GM18861 (cell line): ENCODE data around the gene EEF1AKMT1.
"Not testable (repeated sequence)": the region's sequence is repeated elsewhere in the genome, so short reads cannot be mapped to it uniquely, and the experiment has no call there.

Source experiments
- ATAC-seq: cut with Tn5 transposase; IDR thresholded peaks from one replicate; pipeline ENCODE4 v1.9.1; 2021; ENCODE audit not compliant: unreplicated experiment

The EEF1AKMT1 gene

DNA sequence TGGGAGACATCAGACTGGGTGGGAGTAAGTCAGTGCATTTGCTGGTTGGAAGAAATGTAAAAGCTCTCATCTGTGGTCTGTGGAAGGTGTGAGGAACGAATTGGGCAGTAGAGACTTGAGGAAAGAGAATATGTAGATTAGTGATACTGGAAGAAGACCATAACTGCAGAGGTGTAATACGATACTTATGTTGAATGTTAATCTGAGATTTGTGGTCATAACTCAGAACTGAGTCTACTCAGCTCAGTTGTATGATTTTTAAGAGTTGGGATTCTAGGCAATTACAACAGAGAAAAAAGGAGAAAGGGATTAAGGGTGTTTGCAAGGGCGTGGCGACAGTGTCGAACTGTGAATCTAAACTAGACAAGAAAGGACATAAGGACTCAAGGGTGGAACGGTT is 73.5 kb downstream of the EEF1AKMT1 start:
- ATAC-seq = no peak

DNA sequence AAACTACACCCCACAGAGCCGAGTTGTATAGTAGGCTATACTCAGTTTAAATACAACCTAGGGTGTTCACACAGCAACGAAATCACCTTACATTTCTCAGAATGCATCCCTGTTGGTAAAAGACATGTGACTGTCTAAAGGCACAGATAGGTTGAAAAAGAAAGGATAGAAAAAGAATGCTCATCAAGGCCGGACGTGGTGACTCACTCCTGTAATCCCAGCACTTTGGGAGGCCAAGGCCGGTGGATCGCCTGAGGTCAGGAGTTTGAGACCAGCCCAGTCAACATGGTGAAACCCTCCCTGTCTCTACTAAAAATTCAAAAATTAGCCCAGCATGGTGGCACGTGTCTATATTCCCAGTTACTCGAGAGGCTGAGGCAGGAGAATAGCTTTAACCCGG is 74.0 kb downstream of the EEF1AKMT1 start:
- ATAC-seq = no peak

GRCh38 chr13:20696073-20696472 is 77.7 kb downstream of the EEF1AKMT1 start:
- no peak for ATAC-seq

DNA sequence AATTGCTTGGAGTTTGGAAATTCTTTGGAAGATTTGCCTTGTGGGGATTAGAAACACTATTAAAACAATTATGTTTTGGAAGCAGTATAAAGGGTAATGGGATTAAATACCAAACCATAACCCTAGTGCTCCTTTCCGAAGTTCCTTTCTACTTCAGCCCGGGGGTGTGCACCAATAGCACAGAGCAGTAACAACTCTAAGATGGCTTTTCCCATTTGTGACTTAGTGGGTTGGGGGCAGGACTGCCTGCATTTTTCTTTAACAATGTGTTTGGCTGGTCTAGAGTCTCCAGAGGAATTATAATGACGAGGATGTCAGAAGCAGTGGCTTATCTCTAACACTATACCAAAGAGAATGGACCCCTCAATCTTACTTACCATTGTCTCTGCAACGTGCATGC is 82.1 kb downstream of the EEF1AKMT1 start:
- ATAC-seq = no peak

DNA sequence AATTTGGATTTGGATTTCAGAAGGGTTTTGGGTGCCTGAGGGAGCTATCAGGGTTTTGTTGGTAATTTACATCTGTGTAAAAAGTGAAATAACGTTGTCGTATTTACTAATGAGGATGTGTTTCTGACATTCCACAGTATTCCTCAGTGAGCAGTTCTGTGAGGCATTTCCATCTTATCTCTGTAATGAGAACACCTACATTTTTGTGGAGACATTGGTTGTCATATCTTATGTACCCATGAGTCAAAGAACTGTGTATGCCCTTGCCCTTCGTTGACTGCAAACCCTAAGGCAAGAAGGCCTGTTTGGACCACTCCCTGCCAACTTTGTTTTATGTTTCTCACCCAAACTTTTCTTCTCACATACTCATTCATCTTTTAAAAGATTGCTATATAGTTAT is 84.5 kb downstream of the EEF1AKMT1 start:
- no peak for ATAC-seq

DNA sequence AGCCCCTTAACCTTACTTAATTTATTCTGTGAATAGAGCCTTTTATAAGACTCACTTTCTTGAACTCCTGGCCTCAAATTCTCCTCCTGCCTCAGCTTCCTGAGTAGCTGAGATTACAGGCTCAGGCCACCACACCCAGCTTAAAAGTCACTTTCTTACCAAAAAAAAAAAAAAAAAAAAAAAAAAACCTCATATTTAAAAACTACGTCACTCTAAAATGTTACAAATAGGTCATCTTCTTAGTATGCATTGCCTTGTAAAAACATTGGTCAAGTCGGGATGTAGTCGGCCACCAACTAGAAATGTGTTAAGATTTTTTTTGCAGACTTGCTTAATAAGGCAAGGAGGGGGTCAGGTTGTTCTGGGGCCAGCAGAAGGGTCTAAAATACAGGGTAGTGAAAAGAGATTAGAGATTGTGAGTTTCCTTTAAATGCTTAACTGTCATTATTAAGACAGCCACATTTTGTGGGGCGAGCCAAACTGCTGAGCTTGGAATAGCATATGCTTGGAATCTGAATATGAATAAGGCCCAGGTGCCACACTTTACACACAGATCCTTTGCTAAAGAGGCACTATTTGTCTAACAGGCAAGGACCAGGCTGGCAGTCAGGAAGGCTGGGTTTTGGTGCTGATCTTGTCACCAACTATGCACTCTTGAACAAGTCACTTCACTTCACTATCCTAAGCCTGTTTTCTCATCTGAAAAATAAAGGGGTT is 86.7 kb downstream of the EEF1AKMT1 start:
- ATAC-seq = no peak

DNA sequence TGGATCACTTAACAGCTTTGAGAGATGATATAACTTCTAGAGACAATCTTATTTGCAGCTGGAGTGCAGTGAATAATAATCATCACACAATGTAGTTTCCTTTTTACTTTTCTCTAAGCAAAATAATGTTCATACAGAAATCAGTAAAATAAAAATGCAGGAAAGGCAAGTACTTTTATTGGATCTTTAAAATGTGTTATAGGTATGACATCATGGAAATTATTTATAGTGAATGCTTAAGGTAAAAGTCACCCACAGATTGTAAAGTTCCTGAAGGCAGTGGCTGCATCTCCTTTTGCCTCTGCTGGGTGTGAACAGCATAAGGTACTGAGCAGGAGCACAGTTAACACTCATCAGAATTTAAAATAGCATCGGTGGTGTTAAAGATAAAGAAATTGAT is 87.6 kb downstream of the EEF1AKMT1 start:
- no peak for ATAC-seq

GRCh38 chr13:20685092-20685491 is 88.7 kb downstream of the EEF1AKMT1 start:
- no peak for ATAC-seq

DNA sequence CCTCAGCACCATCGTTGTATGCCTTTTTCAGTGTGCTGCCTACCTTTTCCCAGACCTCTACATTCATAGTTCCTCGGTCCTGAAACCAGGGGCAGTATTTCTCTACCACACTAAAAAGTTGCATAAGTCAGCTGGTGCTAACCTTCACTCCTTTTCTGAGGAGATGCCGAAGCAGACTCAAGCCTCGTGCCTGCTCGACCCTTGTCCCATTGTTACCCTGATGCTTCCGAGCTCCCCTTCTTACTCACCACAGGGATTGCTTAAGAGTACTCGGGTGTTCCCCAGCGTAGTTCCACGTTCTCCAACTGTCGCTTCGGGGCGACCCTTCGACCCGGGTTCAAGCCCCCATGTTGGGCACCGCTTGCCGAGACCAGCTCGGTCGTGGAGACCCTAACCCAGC is 89.2 kb downstream of the EEF1AKMT1 start:
- no peak for ATAC-seq

GRCh38 chr13:20684041-20684440 is 89.7 kb downstream of the EEF1AKMT1 start:
- no peak for ATAC-seq

DNA sequence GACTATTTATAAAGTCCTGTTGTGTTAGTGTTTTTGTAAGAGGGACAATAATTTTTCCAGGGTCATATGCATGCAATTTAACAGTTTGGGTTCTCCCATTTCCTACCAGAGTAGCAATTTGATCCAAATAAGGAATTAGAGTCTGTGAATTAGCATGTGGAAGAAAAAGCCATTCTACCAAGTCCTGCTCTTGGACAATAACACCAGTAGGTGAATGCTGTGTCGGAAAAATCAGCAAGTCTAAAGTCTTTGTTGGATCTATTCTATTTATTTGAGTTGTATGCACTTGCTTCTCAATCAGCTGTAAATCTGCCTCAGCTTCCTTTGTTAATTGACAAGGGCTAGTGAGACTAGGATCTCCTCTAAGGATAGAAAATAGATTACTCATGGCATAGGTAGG is 91.7 kb downstream of the EEF1AKMT1 start:
- ATAC-seq = no peak

- ATAC-seq = not testable (repeated sequence)
Measured at GRCh38 chr13:20681481-20681880, 92.3 kb downstream of the EEF1AKMT1 start.

DNA sequence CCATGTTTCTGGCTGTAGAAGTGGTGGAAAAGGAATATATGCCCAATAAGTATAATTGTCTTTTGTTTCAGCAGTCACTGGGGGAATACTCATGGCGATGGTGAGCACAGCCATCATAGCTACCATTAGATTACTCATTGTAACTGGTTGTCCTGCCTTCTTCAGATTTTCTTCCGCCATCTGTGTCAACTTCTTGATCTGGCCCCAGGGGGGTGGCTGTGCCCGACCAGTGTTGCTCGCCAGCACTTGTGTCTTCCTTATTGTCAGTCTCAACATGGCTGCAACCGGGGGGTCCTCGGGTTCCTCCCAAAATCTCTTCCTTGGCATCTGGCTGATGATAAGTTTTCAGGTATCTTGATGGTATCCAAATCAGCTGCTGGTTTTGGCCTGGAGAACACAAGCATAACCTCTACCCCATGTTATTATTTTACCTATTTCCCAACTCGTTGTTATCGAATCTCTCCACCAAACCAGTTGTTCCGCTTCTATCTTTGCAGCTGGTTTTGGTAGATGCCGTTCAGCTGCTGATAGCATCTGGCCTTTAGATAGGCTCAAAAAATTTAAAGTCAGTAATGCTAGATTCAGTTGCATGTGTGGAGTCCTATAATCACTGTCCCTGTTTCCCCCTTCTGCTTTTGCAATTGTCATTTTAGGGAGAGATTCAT is 93.2 kb downstream of the EEF1AKMT1 start:
- ATAC-seq = no peak

DNA sequence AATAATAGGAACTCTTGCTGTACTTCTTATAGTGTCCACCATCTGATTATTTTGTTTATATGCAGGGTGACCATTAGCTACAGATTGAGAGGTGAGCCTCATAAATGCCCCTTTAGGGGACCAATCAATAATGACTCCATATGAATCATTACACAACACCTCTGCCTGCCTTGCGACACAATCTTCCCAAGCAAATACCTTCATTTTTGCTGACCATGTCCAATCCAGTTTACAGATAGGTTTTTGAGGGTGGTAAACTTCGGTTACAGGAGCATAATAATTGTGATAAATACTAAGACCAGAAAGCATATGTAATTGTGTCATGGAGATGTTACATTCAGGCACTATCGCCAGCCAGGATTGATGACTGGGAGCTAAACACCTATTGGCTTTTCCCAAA is 93.9 kb downstream of the EEF1AKMT1 start:
- no peak for ATAC-seq
